HFF-Myc (cell line): ENCODE results near the gene NOTCH4.

Experiments
- DNase-seq: peaks from one replicate; pipeline ENCODE4 v3.0.0-alpha.2; 2011; ENCODE audit warnings: low read depth; ENCODE audit errors: extremely low read depth
- H3K4me3 ChIP-seq: replicated peaks from 2 replicates; pipeline ENCODE4 v1.5.1; 2011; ENCODE audit warnings: low read depth, mild to moderate bottlenecking, control low read depth, low read length
- TF ChIP-seq, protein P1 (sequence below): IDR thresholded peaks from 2 replicates; pipeline ENCODE4 v1.5.1; 2012; ENCODE audit warnings: mild to moderate bottlenecking, low read depth, low read length, control low read depth; ENCODE audit errors: missing control alignments

NOTCH4 gene

DNA sequence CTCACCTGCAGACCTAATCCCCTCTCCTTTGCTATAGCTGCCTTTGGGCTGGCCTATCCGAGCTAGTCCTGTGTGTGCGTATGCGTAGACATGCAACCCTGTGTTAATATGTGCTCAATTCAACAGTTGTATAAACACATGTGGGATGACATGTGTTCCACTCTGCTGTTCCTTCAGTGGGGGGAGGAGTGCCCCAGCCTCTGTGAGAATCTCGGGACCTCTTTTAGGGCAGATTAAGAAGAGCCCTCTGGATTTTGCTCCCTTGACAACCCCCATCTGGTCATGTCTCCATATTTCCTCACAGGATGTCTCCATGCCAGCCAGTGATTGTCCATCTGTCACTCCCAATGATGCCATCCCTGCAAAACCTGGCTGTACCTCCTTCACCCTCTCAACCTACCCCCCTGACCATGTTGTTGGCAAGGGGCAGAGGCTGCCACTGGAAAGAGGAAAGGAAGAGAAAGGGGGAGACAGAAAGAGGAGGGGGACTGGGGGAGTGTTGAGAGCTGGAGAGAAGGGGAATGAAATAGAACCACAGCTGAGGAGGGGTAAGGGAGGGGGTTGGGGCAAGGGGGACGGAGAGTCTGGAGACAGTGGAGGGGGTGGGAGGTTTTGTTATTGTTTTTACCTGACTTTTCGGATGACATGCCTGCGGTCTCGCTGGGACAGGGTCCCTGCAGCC is 72.5 kb downstream of the NOTCH4 start:
- no peak for DNase-seq

DNA sequence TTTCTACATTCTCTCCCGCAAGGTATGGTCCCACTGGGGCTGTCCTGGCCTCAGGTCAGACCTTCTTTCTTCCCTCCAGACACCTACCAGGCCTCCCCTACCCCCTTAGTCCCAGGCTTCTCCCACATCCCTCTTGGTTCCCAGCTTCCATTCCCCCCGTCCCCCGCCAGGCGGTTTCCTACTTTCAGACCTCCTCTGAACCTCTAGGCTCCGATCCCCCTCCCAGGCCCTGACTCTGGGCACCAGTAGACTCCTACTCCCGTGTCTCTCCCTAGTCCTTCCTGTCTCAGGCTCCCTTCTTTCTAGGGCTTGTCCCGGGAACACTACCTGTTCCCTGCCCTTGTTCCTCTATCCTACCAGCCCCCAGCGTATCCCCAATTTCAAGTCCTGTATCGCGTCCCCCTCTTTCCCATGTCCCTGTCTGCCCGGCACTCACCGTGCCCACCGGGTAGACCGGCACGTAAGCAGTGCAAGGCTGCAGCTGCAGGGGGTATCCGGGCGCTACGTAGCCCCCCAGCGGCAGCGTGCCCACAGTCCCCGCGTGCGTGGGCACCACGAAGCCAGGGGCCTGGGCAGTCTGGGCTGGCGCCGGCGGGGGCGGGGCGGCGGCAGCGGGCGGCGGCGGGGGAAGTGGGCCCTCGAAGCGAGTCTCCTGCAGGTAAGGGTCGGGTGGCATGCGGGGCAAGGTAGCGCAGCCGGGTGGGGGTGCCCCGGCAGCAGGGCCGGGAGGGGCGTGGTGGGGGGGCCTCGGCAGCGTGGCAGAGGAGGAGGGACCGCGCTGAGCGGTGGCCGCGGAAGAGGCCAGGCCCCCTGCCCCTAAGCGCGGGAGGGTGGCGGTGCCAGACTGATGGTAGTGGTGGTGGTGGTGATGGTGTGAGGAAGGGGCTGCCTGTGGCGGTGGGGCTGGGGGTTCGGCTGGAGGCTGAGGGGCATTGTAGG is 73.7 kb downstream of the NOTCH4 start:
- no peak for DNase-seq
- H3K4me3 ChIP-seq = no peak overlapping the region
- TF ChIP-seq, protein P1, sequence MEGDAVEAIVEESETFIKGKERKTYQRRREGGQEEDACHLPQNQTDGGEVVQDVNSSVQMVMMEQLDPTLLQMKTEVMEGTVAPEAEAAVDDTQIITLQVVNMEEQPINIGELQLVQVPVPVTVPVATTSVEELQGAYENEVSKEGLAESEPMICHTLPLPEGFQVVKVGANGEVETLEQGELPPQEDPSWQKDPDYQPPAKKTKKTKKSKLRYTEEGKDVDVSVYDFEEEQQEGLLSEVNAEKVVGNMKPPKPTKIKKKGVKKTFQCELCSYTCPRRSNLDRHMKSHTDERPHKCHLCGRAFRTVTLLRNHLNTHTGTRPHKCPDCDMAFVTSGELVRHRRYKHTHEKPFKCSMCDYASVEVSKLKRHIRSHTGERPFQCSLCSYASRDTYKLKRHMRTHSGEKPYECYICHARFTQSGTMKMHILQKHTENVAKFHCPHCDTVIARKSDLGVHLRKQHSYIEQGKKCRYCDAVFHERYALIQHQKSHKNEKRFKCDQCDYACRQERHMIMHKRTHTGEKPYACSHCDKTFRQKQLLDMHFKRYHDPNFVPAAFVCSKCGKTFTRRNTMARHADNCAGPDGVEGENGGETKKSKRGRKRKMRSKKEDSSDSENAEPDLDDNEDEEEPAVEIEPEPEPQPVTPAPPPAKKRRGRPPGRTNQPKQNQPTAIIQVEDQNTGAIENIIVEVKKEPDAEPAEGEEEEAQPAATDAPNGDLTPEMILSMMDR = no peak

More for the DNA sequence above, 72.5 kb downstream of the NOTCH4 start:
- TF ChIP-seq, protein P1 = no peak
- H3K4me3 ChIP-seq = peak overlapping the region; percentile 96

DNA sequence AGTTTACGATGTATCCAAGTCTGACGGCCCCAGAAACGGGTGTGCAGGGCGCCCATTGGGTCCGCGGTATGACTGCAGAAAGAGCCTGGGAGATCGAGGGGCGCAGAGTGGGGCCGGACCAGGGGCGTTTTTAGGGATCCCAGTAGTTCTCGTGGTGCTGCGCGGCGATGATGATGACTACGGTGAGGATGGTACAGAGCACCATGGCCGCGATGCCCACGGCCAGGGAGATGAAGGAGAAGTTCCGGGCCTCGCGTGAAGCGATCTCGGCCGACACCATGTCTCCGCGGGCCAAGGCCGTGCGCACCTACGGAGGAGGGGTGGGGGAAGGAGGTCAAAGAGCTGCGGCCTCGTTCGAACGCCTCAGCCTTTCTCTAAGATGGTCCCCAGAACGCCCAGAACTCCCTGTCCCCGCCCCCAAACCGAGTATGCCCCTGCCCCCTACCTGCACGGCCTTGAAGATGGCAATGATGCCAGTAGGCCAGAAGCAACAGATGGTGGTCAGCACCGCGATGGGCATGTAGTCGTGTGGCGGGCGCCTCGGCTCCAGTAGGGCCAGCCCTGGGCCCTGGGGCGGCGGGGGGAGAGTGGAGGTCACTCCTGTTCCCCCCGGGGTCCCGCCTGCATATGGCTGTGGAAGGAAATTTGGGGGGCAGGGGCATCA is 74.6 kb downstream of the NOTCH4 start:
- TF ChIP-seq, protein P1 = no peak
- no peak overlapping the region for H3K4me3 ChIP-seq
- DNase-seq = no peak

DNA sequence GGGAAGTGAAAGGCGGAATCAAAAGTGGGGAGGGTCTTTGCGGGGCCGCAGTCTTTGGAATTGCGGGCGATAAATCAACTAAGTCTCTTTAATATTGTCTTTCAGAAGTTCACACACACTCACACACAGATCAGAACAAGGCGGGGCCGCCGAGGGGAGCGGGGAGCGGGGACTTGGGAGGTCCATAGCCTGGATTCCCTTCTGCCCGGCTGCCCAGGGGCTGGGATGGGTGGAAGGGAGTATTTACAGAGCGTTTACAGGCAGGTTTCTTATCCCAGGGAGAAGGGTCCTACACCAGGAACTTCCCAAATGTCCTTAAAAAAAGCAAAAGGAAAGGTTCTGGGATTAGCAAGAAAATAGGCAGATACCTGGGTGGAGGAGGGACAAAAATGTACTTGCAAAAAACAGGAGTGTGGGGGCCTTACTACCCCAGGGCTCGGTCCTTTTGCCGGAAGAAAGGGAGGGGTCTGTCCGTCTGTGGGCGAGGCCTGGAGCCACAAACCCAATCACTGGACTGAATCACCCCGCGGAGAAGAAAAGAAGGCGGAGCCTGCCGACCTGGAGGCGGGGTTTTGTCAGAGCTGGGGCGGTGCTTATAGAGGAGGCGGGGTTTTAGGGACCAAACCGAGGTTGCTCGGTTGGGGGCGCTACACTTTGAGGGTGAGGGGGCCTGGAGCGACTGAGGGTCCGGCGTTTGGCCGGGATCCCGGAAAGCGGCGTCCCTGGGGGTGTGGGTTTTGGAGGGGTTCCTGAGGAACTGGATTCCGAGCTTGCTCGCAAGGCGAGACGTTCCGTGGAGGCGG is 75.4 kb downstream of the NOTCH4 start:
- DNase-seq = no peak
- TF ChIP-seq, protein P1 = no peak
- no peak overlapping the region for H3K4me3 ChIP-seq

DNA sequence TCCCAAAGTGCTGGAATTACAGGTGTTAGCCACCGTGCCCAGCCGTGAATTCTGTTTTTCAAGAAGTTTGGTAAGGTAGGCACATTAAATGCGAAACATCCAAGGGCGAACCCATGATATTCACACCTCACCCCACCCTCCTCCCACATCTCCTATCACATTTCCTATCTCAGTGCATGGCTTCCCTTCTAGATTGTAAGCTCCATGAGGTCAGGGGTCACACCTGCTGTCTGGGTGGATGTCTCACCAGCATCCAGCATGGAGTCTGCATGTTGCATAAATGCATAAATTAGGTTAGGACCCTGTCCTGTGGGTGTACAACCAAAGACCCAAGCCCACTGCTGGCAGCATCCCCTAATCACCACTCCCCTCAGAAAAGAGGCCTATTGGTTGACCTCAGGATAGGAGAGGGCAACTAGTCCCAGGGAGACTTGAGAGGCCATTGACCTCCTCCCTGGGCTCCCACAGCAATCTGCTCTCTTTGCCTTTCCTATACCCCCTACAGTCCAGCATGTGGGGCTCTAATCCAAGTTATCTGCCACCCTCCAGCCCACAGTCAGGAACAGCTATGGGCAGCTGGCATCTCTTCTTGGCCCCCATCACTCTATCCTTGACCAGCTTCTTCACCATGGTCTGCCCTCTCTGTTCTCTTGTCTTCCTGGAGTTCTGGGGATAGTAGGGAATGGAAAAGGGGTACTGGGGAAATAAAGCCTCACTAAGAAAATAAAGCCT is 76.3 kb downstream of the NOTCH4 start:
- no peak overlapping the region for H3K4me3 ChIP-seq
- TF ChIP-seq, protein P1 = no peak
- no peak for DNase-seq
